NCI-H69 (cell line): Measurements from ENCODE around the gene UBAP2.
"Not testable (repeated sequence)": the region's sequence is repeated elsewhere in the genome, so short reads cannot be mapped to it uniquely, and the experiment has no call there.

Source experiments
- DNase-seq: peaks from one replicate; lab custom pipeline; 2025; lab: John Stamatoyannopoulos, UW

UBAP2 gene

GRCh38 chr9:34046784-34047379 lies 1.8 kb downstream of the UBAP2 start:
- DNase-seq, result peak; percentile 66

- no peak for DNase-seq
These were observed 2.8 kb downstream of the UBAP2 start for GRCh38 chr9:34045903-34046302.

DNA sequence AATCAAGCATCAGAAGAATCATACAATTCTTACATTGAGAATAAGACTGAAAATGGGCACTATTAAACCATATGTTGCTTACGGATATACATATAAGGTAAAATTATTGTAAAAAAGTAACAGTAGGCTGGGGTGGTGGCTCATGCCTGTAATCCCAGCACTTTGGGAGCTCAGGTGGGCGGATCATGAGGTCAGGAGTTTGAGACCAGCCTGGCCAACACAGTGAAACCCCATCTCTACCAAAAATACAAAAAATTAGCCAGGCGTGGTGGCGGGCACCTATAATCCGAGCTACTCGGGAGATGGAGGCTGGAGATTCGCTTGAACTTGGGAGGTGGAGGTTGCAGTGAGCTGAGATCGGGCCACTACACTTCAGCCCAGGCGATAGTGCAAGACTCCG lies 6.6 kb downstream of the UBAP2 start:
- not testable (repeated sequence) for DNase-seq

- DNase-seq, result not testable (repeated sequence)
These were observed 9.8 kb downstream of the UBAP2 start for GRCh38 chr9:34038851-34039250.

- no peak for DNase-seq
These were observed 11.1 kb downstream of the UBAP2 start for GRCh38 chr9:34037626-34038025.

DNA sequence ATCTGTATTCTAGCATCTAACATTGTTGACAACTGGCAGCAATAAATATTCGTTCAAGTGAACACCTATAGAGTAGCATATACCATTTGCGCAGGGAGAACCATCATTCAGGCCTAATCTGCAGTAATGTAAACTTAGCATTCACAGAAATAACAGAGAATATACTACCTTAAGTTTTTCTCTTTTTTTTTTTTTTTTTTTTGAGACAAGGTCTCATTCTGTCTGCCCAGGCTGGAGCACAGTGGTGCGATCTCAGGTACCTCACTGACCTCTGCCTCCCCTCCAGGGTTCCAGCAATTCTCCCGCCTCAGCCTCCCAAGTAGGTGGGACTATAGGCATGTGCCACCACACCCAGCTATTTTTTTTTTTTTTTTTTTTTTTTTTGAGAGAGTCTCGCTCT lies 12.1 kb downstream of the UBAP2 start:
- no peak for DNase-seq

DNA sequence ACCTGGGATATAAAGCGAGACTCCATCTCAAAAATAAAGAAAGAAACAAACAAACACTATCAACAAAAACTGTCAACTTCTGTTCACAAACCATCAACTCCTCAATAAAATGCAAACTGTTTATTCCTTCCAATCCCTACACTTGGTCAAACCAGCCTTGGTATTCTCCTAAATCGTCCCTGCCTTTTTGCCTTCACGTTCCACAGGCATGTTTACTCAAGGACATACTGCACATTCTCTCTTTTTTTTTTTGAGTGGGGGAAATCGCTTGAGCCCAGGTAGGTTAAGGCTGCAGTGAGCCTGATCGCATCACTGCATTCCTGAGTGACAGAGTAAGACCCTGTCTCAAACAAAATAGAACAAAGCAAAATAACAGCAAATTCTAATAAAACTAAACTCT lies 13.0 kb downstream of the UBAP2 start:
- DNase-seq, result no peak

DNA sequence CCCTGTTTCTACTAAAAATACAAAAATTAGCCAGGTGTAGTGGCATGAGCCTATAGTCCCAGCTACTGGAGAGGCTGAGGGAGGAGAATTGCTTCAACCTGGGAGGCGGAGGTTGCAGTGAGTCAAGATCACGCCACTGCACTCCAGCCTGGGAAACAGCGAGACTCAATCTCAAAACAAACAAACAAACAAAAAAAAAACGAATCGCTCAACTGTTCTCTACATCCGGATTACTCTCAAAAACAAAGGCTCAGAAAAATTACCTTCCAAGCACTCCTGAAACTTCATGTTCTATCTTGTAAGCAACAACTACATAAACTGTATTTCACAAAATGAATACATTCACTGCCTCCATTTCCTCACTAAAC lies 14.0 kb downstream of the UBAP2 start:
- DNase-seq, result no peak

GRCh38 chr9:34032631-34033030 lies 16.1 kb downstream of the UBAP2 start:
- no peak for DNase-seq

DNA sequence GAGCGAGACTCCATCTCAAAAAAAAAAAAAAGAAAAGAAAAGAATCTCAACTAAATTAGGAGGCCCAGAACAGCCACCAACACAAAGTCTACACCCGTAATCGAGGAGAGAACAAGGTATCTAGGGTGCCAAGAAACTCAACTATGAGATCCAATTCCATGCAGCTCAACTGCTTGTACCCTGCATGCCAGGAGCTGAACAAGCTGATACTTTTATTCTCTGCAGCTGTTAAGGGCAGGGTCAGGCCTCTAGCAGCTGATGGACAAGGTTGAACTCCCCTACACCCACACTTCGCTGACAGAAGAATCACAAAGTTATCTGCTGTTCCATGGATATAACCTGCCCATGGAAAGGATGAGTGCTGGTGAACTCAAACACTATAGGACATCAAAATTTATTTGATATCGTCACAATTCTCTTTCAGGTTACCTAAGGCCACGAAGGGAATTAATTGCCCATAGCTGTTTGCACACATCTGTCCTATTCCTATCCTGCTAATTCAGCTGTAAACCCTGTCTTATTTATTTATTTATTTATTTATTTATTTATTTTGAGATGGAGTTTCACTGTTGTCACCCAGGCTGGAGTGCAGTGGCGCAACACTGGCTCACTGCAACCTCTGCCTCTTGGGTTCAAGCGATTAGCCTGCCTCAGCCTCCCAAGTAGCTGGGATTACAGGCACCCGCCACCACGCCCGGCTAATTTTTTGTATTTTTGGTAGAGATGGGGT lies 20.7 kb downstream of the UBAP2 start:
- no peak for DNase-seq

DNA sequence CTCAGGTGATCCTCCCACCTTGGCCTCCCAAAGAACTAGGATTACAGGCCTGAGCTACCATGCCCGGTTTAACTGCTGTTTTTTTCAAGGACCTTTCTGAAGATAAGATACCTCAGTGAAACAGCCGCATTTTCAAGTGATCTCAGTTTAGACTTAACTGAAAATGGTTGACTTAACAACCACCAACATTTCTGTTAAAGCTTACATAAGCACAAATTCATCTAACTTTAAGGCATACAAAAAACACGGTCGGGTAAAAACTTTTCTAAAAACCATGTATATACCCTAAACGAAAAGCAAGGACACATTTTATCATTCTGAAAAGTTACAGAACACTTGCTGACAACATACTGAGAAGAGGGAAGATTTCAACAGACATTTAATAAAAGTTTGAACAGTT lies 22.9 kb downstream of the UBAP2 start:
- DNase-seq, result no peak

GRCh38 chr9:34025062-34025461 lies 23.6 kb downstream of the UBAP2 start:
- no peak for DNase-seq

DNA sequence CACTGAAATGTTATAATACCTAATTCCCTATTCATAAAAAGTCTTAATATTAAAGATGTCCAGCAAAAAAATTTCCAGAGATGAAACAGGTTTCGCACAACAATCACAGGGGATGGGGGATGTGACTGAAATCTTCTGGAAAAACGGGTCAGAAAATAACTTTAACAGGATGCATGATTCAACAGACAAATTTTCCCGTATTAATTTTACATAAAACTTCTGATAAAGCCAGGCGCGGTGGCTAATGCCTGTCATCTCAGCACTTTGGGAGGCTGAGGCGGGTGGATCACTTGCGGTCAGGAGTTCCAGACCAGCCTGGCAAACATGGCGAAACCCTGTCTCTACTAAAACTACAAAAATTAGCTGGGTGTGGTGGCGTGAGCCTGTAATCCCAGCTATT lies 24.2 kb downstream of the UBAP2 start:
- DNase-seq, result not testable (repeated sequence)

- DNase-seq, result no peak
These were observed 32.5 kb downstream of the UBAP2 start for GRCh38 chr9:34016149-34016548.

DNA sequence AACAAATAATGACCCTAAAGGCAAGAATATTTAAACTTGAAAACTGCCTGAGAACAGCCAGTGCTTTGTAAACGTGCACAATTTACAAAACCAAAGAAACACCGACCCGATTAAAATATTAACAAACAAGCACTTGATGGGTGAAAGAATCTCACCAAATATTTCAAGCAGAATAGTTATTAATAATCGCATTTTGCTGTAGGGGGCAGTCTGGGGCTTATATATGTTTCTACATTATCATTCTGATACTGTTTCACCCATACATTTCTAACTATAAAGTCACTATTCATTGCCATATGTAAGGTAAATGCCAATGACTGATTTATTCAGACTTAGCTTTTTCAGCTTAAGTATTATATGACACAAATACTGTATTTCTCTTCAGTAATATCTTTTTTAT lies 37.7 kb downstream of the UBAP2 start:
- DNase-seq, result peak; percentile 21

DNA sequence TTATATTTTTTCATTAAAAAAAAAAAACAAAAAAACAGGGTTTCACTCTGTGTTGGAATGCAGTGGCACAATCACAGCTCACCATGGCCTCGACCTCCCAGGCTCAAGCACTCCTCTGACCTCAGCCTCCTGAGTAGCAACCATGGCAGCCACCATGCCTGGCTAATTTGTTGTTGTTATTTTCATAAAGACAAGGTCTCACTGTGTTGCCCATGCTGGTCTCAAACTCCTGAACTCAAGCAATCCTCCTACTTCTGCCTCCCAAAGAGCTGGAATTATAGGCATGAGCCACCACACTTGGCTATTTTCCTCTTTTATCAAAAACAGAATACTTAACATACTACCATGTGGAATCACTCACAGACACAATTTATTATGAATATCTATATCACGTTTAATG lies 46.7 kb downstream of the UBAP2 start:
- DNase-seq, result no peak

DNA sequence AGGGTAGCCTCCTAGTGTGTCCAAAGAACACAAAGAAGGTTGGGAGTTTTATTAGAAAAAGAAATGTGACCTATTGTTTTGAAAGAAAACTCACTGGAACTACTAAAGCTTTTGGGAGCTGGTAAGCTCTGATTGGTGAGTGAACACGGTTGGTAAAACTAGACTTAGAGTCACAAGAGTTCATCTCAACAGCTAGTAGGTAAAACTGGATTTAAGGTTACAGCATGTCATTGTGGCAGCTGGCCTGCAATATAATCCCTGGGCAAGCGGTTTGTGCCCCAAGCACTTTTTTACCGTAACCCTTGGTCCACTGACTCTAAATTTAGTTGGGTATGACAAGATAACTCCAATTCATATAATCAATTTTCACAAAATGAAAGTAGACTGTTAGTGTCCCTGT lies 47.4 kb downstream of the UBAP2 start:
- DNase-seq, result no peak

DNA sequence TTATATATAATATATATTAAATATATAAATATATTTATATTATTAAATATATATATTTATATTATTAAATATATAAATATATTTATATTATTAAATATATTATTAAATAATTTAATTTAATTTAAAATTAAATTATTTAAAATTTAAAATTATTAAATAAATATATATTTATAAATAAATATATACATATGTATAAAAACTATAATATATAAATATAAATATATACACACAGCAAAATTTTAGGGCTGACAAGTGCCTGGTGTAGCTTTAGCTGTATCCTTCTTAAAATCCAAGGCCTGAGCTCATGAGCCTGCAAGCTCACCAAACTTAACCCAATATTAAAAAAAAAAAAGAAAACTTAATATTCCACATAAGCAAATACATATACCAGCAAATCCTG lies 53.2 kb downstream of the UBAP2 start:
- no peak for DNase-seq

GRCh38 chr9:33993104-33993503 lies 55.6 kb downstream of the UBAP2 start:
- no peak for DNase-seq

DNA sequence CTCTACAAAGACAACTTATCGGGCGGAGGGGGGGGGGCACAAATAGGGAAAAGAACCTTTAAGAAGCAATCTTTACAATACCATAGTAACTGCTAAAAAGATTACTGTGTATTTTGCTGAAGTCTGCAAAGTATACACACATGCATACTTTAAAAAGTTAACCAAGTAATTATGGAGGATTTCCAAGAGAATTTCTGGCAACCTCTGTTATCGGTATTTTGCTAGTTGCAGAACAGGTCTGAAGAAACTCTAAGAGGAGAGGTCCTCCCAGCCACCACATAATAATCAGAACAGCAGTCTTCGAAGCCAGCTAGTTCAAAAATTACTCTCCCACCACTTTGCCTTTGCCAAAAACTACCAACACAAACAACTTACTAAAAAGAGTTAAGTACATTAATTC lies 56.1 kb downstream of the UBAP2 start:
- DNase-seq, result no peak

GRCh38 chr9:33988219-33988890 lies 60.3 kb downstream of the UBAP2 start:
- DNase-seq, result no peak

DNA sequence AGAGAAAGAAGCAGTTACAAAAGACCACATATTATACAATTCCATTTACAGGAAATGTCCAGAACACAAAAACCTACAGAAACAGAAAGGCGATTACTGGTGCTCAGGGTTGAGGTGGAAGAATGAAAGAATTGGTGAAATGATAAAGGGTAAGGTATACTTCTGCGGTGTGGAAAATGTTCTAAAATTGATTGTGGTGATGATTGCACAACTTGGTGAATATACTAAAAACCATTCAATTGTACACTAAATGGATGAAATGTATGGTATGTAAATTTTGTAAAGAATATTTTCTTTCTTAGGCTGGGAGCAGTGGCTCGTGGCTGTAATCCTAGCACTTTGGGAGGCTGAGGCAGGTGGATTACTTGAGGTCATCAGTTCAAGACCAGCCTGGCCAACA lies 72.3 kb downstream of the UBAP2 start:
- DNase-seq, result no peak

DNA sequence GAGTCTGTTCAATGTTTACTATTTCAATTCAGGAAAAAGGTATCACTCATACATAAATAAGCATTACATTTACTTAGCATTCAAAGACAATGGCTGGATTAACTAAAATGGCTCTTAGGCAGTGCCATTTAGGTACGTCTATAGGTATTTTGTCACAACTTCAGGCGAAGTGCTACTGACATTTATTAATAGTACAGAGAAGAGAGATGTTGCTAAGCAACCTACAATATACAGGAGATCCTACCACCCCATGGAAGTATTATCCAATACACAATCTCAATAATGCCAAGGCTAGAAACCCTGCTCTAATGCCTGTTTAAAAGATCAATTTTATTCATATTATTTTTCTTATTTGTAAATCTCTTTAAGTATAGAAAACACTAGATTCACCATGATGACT lies 76.0 kb downstream of the UBAP2 start:
- DNase-seq, result no peak
